Left lung (tissue), 10 donors: ENCODE results near the gene MAP6. TPM values are rescaled to one million over a fixed set of nuclear protein-coding genes. Genes with fewer than 3 reads are reported as not detected.
"Not testable (repeated sequence)": the region's sequence is repeated elsewhere in the genome, so short reads cannot be mapped to it uniquely, and the experiment has no call there.

Source experiments
- ATAC-seq: fragments of 200-7000 bp; cut with Tn5 transposase; one replicate; pipeline ENCODE4 v1.9.1; 2020; ENCODE audit warnings: moderate library complexity
- DNase-seq, 4 donors: peaks; one replicate each; pipeline ENCODE4 v3.0.0-alpha.2; 2013 to 2020
- H3K27ac ChIP-seq, 2 donors: fragments of 200-600 bp; sonication (generic) in 1 of 2; one replicate each; pipeline versions ENCODE4 v1.5.0 to v1.8.0; 2020 to 2021
- H3K27me3 ChIP-seq, 2 donors: fragments of 200-600 bp; sonication (generic) in 1 of 2; one replicate each; pipeline versions ENCODE4 v1.5.0 to v1.8.0; 2020 to 2021
- H3K36me3 ChIP-seq, 2 donors: fragments of 200-600 bp; sonication (generic) in 1 of 2; one replicate each; pipeline versions ENCODE4 v1.5.0 to v1.8.0; 2020 to 2021
- H3K4me1 ChIP-seq, 2 donors: fragments of 200-600 bp; one replicate each; pipeline ENCODE4 v1.8.0; 2021
- H3K4me3 ChIP-seq, 2 donors: fragments of 200-600 bp; sonication (generic) in 1 of 2; one replicate each; pipeline versions ENCODE4 v1.5.0 to v1.8.0; 2020 to 2021; ENCODE audit warnings: mild to moderate bottlenecking in 1 of 2
- H3K9me3 ChIP-seq, 2 donors: fragments of 200-600 bp; sonication (generic) in 1 of 2; one replicate each; pipeline versions ENCODE4 v1.5.0 to v1.8.0; 2020 to 2021
- CTCF ChIP-seq, 2 donors: fragments of 200-600 bp; sonication (generic) in 1 of 2; IDR thresholded peaks; one replicate each; pipeline versions ENCODE4 v1.5.0 to v1.8.0; 2021; ENCODE audit warnings: antibody characterized with exemption in 2 of 2
- intact Hi-C, 2 donors: fragments of 100-400 bp; cut with DNase I; formaldehyde crosslinking; loops; one replicate each; pipeline versions ENCODE4 v1.11.2 to v1.14.2; 2022
- polyA plus RNA-seq, 6 donors: library from polyadenylated mRNA; unstranded; fragments of 120-200 nt; gene quantifications; one replicate each; pipeline ENCODE4 v1.2.1, GENCODE V29; 2013; ENCODE audit not compliant: insufficient read length in 6 of 6
- total RNA-seq, 2 donors: library from RNA; stranded (reverse); fragmentation: NEBNext Ultra II Directional; extraction: Animal tissue kit (Norgen Biotek cat#: 25700); gene quantifications; one replicate each; pipeline ENCODE4 v1.2.1, GENCODE V29; 2021
- donor health status: DM: no; HTN: yes; CAD: no.
- donor health status: DM: no; HTN: no; CAD: no.

Gene MAP6
- total and polyA plus RNA-seq, 8 donors: 5.9 to 9.8 (median 7.8) TPM

GRCh38 chr11:75589933-75590332 lies 78.9 kb downstream of the MAP6 start:
- DNase-seq (peak in 2 of 4 donors; percentile 42 to 71), ATAC-seq (no peak)
- H3K4me3 ChIP-seq: no peak overlapping the region
- no peak for TF ChIP-seq CTCF (IDR thresholded peaks at IDR 0.05)
- no peak overlapping the region for H3K27ac ChIP-seq
- no peaks in the 10 kb centered on the region for H3K4me1 ChIP-seq
- no peaks in the 10 kb centered on the region for H3K27me3 ChIP-seq
- intact Hi-C loops: no loop called here
- H3K36me3 ChIP-seq: no peaks in the 10 kb centered on the region
- no peaks in the 10 kb centered on the region for H3K9me3 ChIP-seq

GRCh38 chr11:75589051-75589450 lies 79.8 kb downstream of the MAP6 start:
- TF ChIP-seq CTCF (IDR thresholded peaks at IDR 0.05): no peak
- peaks cover 0 to 6% of the 10 kb centered on the region in 2 donors for H3K27me3 ChIP-seq
- H3K9me3 ChIP-seq: no peaks in the 10 kb centered on the region
- no peak for DNase-seq
- H3K4me3 ChIP-seq: no peak overlapping the region
- no peak overlapping the region for H3K27ac ChIP-seq
- ATAC-seq: no peak
- H3K36me3 ChIP-seq: no peaks in the 10 kb centered on the region
- H3K4me1 ChIP-seq: peaks cover 5 to 6% of the 10 kb centered on the region in 2 donors
- intact Hi-C loops: no loop called here

- Histone ChIP-seq H3K4me3 (no peak overlapping the region), H3K36me3 (no peaks in the 10 kb centered on the region), H3K27ac (no peak overlapping the region), H3K4me1 (peaks cover 9 to 14% of the 10 kb centered on the region in 2 donors), H3K27me3 (peaks cover 0 to 16% of the 10 kb centered on the region in 2 donors), H3K9me3 (no peaks in the 10 kb centered on the region)
- no peak for TF ChIP-seq CTCF (IDR thresholded peaks at IDR 0.05)
- DNase-seq: no peak
- ATAC-seq: no peak
- intact Hi-C loops: no loop called here
Measured at GRCh38 chr11:75588051-75588481, 80.8 kb downstream of the MAP6 start.

- H3K4me3 ChIP-seq: no peak overlapping the region
- DNase-seq (no peak), ATAC-seq (no peak)
- H3K4me1 ChIP-seq: peaks cover 9 to 25% of the 10 kb centered on the region in 2 donors
- H3K9me3 ChIP-seq: no peaks in the 10 kb centered on the region
- H3K36me3 ChIP-seq: no peaks in the 10 kb centered on the region
- peaks cover 0 to 27% of the 10 kb centered on the region in 2 donors for H3K27me3 ChIP-seq
- TF ChIP-seq CTCF (IDR thresholded peaks at IDR 0.05): no peak
- no peak overlapping the region for H3K27ac ChIP-seq
- intact Hi-C loops: no loop called here
Measured at GRCh38 chr11:75586395-75586794, 82.4 kb downstream of the MAP6 start.

GRCh38 chr11:75585293-75585670 lies 83.6 kb downstream of the MAP6 start:
- H3K9me3 ChIP-seq: no peaks in the 10 kb centered on the region
- H3K4me1 ChIP-seq: peaks cover 9 to 25% of the 10 kb centered on the region in 2 donors
- no peaks in the 10 kb centered on the region for H3K36me3 ChIP-seq
- no peak for ATAC-seq
- no peak for TF ChIP-seq CTCF (IDR thresholded peaks at IDR 0.05)
- peaks cover 0 to 27% of the 10 kb centered on the region in 2 donors for H3K27me3 ChIP-seq
- no peak overlapping the region for H3K27ac ChIP-seq
- intact Hi-C loops: no loop called here
- DNase-seq: no peak
- H3K4me3 ChIP-seq: no peak overlapping the region

GRCh38 chr11:75584659-75585292 lies 84.1 kb downstream of the MAP6 start:
- intact Hi-C loops, DNase-seq, H3K9me3 ChIP-seq, H3K36me3 ChIP-seq, ATAC-seq, H3K4me3 ChIP-seq: not testable (repeated sequence)
- peak overlapping the region; percentile 86 to 95 for H3K27ac ChIP-seq
- peaks cover 0 to 27% of the 10 kb centered on the region in 2 donors for H3K27me3 ChIP-seq
- peaks cover 9 to 25% of the 10 kb centered on the region in 2 donors for H3K4me1 ChIP-seq
